Epidermal melanocyte (primary cell): ENCODE results near the gene TENM3.

Source experiments
- DNase-seq: peaks from one replicate; pipeline ENCODE4 v3.0.0; 2011; ENCODE audit warnings: low spot score; ENCODE audit not compliant: insufficient read length

Gene TENM3

GRCh38 chr4:182768838-182769237 is 525.6 kb downstream of the TENM3 start:
- DNase-seq = no peak

DNA sequence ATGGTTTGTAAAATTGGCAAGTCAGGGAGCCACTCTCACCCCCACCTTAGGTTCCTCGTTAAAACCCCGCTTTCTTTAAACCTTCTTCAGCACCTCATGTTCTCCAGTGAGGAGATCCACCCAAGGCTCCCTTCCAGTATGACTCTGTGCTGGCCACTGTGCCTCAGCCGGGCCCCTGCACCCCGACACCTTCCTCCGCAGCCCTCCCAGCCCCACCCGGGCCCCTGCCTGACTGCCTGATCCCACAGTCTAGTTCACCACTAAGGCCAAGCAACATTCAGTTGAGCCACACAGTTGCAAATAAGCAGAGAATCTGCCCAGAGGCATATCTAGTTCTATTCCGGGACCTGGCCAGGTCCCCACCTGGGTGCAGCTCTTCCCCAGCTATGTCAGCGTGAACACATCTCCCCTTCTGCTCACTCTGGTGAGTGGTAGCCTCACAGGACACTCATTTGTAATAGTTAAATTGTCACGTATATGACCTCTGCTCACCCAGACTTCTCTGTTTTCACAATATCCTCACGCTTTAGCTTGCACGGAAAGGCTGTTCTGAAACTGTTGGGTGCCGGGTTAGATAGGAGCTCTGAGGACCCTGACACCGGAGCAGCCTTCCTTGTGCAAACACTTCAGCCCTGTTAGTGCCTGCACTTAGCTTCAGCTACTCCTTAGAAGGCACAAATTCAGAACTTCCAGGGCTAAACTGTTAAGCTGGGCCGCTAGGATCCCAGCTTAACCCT is 527.2 kb downstream of the TENM3 start:
- DNase-seq = no peak

DNA sequence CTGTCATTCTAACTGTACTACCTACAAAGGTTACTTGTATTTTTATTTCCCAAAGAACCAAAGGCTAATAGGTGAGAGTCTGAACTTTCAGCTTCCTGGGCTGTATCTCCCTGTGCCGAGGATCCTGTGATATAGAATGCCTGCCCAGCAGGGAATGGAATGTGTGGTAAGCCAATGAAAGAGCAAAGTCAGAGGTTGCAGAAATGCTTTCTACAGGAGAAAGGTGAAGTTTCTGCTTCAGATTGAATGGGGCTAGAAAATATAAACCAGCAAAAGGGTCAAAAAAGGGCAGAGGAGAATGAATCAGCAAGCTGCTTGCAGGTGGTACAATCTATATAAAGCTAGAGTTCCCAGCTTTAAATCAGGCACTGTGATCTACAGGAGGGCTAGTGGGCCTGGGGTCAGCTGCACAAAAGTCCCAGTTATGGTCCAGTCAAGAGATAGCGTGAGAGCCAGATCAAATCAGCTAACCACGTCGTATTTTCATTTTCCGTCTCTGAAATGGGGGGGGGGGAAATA is 527.9 kb downstream of the TENM3 start:
- no peak for DNase-seq

DNA sequence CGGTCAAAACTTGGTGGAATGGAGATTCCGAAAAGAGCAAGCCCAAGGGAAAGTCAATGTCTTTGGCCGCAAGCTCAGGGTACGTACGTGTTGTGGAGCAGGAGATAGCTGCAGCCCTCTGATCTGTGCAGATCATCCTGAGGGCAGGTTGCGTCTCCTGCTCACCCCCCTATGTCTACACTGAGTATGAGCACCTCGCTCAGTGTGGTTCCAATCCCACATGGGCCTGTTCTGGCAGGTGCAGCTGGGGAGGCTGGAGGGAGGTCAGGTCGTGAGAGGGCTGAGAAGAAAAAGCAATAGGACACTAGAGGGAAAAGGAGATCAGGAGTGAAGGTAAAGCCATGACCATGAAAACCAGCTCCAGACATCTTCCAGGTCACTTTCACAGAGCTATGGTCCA is 531.9 kb downstream of the TENM3 start:
- no peak for DNase-seq

DNA sequence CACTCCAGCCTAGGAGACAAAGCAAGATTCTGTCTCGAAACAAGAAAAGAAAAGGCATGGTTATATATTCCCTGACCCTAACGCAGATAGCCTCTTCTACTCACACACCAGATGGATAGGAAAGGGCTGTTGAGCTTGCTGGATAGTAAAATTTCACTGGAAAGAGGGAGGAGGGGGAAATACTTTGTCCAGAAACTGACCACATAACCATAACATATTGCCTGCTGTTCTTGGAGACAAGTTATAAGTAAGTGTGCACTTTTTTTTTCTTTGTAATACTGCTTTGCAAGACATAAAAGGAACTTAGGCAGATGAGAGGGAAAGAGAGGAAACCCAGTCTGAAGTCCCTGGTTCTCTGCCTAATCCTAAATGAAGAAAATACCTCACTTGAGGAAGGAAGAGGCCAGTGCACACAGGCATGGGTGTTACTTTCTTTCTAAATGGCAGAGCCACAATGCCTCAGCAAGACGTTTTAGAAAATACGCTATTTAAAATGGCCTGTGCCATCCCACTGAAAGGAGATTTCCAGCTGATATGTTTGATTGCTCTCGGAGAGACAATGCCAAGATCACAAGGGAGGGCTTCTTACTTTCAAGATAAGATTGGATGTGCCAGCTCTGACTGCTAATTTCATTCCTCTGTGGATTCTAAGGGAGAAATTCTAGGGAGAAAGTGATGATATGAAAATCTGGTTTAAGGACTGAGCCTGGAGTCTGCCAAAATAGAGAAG is 533.3 kb downstream of the TENM3 start:
- DNase-seq = no peak

DNA sequence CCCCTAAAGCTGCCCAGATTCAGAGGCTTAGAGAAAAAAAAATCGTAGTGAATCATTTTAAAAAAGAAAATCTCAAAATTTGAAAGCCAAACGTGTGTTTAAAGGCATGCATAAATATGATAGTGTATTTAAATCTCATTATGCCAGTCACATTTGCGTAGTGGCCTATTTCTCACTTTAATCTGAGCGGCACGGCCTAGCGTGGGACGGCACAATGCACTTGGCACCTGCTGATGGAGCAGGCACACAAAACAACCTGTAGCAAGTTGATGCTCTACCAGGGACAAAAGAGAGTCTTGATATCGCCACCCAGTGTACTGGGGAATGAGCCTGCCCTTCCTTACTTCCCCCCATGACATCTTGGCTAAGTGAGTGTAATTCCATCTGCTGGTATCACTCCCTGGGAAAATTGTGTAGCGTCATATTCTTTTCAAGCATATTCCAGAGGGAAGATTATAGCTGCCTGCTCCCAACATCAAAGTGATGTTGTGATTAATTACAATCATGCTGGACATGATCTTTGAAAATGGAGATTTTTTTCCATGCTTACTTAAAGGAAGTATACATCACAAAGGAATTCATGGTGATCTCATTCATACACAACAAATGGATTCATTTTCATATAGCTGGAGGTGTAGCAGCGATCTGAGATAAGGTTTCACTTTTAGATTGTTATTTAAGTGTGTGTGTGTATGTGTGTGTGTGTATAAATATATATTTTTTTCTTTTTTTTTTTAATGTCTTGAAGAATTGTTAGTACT is 535.2 kb downstream of the TENM3 start:
- DNase-seq = no peak

GRCh38 chr4:182786991-182787390 is 543.8 kb downstream of the TENM3 start:
- no peak for DNase-seq

GRCh38 chr4:182788201-182788600 is 545.0 kb downstream of the TENM3 start:
- DNase-seq = no peak

GRCh38 chr4:182789529-182789928 is 546.3 kb downstream of the TENM3 start:
- no peak for DNase-seq

GRCh38 chr4:182795446-182796238 is 552.4 kb downstream of the TENM3 start:
- DNase-seq = no peak

DNA sequence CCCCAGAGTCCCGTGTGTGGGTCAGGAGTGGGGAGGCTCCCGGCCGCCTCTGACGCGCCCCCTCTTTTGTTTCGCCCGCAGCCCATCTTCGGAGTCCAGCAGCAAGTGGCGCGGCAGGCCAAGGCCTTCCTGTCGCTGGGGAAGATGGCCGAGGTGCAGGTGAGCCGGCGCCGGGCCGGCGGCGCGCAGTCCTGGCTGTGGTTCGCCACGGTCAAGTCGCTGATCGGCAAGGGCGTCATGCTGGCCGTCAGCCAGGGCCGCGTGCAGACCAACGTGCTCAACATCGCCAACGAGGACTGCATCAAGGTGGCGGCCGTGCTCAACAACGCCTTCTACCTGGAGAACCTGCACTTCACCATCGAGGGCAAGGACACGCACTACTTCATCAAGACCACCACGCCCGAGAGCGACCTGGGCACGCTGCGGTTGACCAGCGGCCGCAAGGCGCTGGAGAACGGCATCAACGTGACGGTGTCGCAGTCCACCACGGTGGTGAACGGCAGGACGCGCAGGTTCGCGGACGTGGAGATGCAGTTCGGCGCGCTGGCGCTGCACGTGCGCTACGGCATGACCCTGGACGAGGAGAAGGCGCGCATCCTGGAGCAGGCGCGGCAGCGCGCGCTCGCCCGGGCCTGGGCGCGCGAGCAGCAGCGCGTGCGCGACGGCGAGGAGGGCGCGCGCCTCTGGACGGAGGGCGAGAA is 556.5 kb downstream of the TENM3 start:
- DNase-seq = no peak

- no peak for DNase-seq
Measured at GRCh38 chr4:182800216-182800515, 557.0 kb downstream of the TENM3 start.

- no peak for DNase-seq
Measured at GRCh38 chr4:182801636-182802035, 558.4 kb downstream of the TENM3 start.

GRCh38 chr4:182802621-182803020 is 559.4 kb downstream of the TENM3 start:
- DNase-seq = no peak

GRCh38 chr4:182803235-182803634 is 560.0 kb downstream of the TENM3 start:
- DNase-seq = no peak

DNA sequence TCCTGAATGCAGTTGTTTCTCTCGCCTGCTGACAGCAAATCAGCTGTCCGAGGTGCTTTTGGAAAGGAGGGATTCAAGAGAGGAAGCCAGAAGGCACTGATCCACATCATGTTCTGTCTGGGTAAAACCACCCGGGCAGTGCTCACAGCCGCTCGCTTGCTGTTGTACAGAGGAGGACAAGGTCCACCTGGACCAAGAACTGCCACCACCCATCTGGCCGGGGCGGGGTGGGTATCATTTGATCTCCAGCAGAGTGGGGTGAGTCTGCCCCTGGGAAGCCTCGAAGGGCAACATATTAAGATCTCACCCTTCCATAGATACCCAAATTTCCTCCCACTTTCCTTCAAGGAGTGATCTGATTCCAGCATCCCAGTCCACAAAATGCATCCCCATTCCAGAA is 560.9 kb downstream of the TENM3 start:
- no peak for DNase-seq

DNA sequence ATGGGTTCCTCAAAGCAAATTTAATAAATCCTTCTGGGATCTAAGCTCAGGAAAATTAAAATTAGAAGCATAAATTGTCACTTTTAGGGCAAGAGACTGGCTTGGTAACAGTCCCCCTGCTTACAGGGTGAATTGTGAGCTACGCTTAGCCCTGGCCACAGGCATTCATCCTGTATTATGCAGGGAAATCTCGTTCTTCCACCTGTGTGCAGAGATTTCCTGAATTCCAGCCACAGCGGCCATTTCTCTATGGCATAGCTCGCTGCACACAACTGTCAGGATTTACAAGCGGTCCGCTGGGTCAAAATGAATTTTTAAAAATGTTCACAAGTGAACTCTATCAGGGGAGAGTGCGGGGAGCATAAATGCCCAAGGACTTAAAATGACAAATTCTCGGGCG is 562.1 kb downstream of the TENM3 start:
- DNase-seq = no peak

DNA sequence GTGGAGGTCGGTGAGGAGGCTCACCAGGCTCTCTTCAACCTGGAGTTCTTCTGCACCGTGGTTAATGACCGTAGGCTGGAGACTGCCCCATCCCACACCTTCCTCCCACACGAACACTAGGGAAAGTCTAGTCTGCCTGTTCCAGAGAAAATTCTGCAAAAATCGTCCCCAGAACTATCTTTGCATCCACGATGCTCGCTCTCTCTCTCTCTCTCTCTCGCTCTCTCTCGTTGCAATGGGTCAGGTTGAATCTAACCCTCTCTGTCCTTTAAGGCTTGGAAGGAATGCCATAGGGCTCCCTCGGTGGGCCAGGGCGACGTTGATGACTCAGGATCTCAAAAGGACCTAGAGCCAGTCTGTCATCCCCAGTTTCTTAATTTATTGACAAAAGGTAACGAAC is 562.5 kb downstream of the TENM3 start:
- DNase-seq = no peak

- DNase-seq = peak; percentile 54
Measured at GRCh38 chr4:182806259-182807252, 563.4 kb downstream of the TENM3 start.

- DNase-seq = no peak
Measured at GRCh38 chr4:182807346-182807745, 564.1 kb downstream of the TENM3 start.
